ENCODE measurements around the gene HMMR.
"Not testable (repeated sequence)": the region's sequence is repeated elsewhere in the genome, so short reads cannot be mapped to it uniquely, and the experiment has no call there.

The HMMR gene

DNA sequence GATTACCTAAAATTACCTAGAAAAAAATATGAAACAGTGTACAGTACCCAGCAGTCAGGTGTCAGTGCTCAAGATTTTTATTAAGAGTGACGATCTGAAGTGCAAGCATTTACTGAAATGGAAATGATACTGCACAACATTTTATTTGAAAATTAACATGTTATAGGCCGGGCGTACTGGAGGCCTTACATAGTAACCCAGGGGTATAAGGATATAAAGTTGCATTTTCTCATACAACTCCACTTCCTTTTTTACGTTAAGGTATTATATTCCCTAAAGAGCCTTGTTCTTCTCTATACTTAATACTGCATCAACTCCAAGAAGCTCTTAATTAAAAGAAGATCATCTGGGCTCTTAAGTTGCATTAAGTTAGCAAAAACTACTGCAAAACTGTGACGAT is 48.3 kb downstream of the HMMR start:
- DNase-seq (ENCODE audit: low spot score) = no peak

DNA sequence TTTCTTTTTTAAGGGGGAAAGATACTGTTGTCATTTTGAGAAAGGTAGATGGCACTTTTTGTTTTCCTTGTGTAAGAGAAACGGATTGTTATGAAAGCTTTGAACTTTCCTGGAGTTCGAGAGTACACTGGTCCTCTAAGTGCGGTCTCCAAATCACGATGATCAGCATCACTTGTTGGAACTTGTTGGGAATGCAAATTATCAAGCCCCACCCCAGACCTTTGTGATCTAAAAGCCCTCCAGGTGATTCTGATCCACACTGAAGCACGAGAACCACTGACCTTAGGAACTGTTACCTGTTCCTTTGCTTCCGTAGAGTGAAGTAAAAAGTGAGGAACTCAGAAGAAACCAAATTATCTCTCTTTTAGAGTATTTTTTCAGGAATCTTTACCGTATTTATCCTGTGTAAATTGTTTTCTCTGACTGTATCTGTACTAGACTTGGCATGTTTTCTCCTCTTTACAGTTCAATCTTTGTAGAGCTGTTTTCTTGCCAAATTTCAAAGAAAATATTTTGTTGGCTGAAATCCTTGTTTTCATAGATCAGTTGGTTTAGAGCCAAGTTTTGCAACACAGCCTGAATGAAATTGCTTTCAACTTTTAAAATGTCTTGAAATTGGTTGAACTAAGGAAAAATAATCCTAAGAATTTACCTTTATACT is 49.0 kb downstream of the HMMR start:
- no peak for DNase-seq (ENCODE audit: low spot score)

DNA sequence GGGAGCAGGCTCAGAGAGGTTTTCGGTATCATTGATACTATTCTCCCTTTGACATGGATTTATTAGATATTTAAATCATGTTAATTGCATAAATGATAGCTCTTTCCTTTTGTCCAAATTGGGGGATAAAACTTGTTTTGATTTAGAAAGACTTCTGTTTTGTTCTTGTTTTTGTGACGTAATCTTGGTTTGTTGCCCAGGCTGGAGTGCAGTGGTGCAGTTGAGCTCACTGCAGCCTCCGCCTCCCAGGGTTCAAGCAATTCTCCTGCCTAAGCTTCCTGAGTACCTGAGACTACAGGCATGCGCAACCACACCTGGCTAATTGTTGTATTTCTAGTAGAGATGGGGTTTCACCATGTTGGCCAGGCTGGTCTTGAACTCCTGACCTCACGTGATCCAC is 52.1 kb downstream of the HMMR start:
- no peak for DNase-seq (ENCODE audit: low spot score)

DNA sequence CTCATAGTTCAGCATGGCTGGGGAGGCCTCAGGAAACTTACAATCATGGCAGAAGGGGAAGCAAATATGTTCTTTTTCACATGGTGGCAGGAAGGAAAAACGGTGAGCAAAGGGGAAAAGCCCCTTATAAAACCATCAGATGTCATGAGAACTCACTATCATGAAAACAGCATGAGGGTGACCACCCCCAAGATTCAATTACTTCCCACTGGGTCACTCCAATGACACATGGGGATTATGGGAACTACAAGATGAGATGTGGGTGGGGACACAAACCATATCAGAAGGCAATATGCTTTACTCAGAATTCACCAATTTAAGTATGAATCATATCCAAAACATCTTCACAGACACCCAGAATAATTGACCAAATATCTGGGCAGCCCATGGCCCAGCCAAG is 64.7 kb downstream of the HMMR start:
- no peak for DNase-seq (ENCODE audit: low spot score)

DNA sequence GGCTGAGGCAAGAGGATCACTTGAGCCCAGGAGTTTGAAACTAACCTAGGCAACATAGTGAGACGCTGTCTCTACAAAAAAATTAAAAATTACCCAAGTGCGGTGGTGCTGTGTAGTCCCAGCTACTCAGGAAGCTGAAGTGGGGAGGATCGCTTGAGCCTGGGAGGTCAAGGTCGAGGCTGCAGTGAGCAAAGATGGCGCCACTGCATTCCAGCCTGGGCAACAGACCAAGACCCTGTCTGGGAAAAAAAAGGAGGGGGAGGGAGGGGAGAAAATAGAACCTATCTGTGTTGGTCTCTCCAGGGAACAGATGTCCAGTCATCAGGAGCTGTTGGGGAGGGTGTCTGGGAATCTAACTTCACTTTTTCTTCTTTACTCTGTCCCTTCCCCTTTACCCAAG is 69.3 kb downstream of the HMMR start:
- no peak for DNase-seq (ENCODE audit: low spot score)

DNA sequence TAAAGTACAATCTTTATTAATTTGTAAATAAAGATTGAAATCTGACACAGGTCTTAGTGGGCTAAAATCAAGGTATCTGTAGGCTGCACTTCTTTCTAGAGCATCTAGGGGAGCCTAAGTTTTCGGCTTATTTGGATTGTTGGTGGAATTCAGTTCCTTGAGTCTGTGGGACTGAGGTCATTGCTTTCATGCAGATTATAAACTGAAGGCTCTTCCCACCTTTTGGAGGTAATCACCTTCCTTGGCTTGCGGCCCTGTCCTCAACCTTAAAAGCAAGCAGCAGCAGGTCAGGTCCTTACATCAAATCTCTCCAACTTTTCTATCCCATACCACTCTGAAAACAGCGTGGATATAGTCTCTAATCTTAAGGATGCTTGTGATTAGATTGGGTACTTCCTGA is 70.8 kb downstream of the HMMR start:
- no peak for DNase-seq (ENCODE audit: low spot score)

DNA sequence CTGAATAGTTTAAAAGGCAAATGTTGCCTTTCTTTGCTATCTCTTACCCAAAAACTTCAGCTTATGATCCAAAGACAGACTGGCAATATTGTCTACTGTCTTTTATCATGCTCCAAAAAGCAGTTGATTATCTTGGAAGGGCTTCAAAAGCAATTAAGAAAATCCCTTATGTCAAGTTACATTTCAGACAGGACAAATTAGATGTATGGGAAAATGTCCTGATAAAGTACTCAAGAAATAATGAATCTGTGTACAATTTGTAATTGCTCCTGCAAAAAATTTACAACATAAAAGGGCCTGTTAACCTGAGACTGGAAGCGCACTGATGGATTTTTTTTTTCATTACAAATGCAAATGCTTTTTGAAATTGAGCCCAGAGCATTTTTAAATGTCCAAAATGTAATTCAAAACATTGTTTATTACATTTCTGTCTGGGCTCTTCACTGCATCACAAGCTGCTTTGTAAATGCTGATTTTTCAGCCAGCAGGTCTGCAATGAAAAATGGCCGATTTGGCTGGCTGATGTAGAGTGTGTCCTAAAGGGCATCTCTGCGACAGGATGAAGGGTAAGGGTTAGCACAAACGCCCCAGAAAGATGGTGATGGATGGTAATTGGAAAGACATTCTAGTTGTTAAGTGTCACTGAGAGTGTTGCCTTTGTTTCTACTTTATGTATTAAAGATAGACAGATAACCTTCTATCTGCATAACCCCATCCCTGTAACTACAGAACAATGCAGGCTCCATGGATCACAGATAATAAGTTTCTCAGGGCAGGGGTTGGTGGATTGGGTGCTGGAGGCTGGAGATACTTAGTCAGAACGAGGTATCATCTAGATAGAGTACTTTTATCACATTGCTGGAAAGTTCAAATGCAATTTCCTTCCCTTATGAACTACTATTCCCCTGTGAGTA is 72.0 kb downstream of the HMMR start:
- DNase-seq (ENCODE audit: low spot score) = no peak

DNA sequence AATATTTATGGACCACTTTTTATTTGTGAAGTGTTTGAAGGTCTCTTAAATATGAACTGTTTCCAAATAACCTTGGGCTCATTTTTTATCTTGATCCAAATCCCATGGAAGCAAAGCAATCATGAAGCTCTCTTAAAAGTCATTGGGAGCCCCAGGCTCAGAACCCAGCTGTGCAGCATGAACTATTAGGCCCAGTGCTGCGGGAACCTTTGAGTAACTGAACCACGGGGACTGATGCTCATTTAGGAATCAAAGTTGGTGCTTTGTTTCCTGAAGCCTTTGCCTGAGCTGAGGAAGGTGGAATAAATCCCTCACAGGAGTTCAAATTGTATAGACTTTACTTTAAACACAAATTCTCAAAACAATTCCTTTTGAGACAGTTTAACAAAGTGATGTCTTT is 72.8 kb downstream of the HMMR start:
- DNase-seq (ENCODE audit: low spot score) = no peak

DNA sequence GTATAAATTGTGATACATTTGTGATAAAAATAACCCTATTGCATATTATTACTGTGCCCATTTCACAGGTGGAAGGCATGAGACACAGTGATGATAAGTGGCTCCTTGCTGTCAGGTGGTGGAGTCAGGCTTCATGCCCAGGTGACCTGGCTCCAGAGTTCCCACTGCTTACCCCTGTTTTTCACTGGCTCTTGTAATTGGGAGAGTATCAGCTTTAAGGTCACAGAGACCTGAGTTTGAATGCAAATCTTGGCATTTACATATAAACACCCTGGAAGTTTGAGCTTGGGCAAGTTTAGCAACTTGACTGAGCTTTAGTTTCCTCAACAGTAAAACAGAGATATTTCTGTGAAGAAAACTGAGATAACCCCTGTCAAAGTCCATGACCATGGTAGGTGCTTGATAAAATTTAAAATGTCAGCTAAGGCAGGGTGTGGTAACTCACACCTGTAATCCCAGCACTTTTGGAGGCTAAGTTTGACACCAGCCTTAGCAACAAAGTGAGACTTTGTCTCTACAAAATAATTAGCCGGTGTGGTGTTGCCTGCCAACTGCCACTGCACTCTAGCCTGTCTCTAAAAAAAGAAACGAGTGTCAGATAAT is 74.2 kb downstream of the HMMR start:
- no peak for DNase-seq (ENCODE audit: low spot score)

DNA sequence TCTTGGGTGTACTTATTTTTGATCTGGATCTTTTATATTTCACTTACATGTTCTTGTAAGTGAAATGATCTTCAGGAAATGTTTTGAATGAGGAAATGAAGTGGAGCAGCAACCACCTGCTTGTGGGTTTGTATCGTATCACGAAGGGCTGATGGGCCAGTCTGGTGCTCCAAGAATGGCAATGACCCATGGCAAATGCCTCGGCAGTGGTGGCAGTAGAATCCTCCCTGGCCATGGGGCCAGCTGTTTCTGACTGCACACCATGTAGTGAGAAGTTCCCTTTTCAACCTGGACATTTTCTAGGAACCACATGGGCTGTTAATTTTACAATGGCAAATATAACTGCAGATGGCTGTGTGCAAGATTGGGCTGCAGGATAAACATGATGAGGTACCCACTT is 74.9 kb downstream of the HMMR start:
- DNase-seq (ENCODE audit: low spot score) = no peak

DNA sequence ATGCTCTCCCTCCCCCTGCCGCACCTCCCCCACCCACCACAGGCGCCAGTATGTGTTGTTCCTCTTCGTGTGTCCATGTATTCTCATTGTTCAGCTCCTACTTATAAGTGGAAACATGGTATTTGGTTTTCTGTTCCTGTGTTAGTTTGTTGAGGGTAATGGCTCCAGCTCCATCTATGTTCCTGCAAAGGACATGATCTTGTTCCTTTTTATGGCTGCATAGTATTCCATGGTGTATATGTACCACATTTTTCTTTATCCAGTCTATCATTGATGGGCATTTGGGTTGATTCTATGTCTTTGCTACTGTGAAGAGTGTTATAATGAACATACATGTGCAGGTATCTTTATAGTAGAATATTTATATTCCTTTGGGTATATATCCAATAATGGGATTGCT is 76.0 kb downstream of the HMMR start:
- DNase-seq (ENCODE audit: low spot score) = not testable (repeated sequence)

DNA sequence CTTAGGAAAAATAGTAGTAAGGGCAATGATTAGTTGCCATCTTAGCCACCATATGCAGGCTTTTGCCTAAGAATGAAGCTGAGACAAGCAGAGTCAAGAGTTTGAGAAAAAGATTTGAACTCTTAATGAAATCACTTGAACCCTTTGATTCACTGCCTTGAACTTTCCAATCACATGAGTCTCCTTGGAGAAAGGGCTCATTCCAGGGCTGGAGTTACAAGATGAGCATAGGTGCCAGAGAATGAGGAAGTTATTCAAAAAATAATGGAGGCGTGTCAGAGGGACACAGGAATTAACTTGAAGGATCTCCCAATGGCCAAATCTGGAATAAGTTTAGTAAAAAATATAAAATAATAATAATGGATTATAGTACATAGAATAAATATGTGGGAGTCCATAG is 80.3 kb downstream of the HMMR start:
- DNase-seq (ENCODE audit: low spot score) = no peak
